NB4 (cell line): ENCODE measurements around the gene NEK5.

Source experiments
- DNase-seq: peaks from one replicate; pipeline ENCODE4 v3.0.0; 2010; ENCODE audit warnings: low read depth
- H3K4me3 ChIP-seq: one replicate; pipeline ENCODE4 v1.5.1; 2011; ENCODE audit warnings: mild to moderate bottlenecking, low read depth, low read length, moderate library complexity
- CTCF ChIP-seq: IDR thresholded peaks from one replicate; pipeline ENCODE4 v1.5.1; 2012; ENCODE audit warnings: low read depth, low read length
- MAX ChIP-seq: IDR thresholded peaks from 2 replicates; pipeline ENCODE4 v1.6.1; 2011; ENCODE audit warnings: low read depth, low read length
- MYC ChIP-seq: IDR thresholded peaks from 2 replicates; pipeline ENCODE4 v1.6.1; 2011; ENCODE audit warnings: low read depth, low read length
- POLR2A ChIP-seq: IDR thresholded peaks from 2 replicates; pipeline ENCODE4 v1.6.1; 2011; ENCODE audit warnings: mild to moderate bottlenecking; ENCODE audit not compliant: insufficient read length; ENCODE audit errors: extremely low read depth

NEK5 gene

GRCh38 chr13:51999921-52000320 lies 129.0 kb downstream of the NEK5 start:
- DNase-seq, result no peak
- no peak for TF ChIP-seq MAX
- no peak for TF ChIP-seq CTCF
- TF ChIP-seq POLR2A, result no peak
- TF ChIP-seq MYC, result no peak
- H3K4me3 ChIP-seq, result no peak overlapping the region

GRCh38 chr13:51999510-51999911 lies 129.4 kb downstream of the NEK5 start:
- no peak overlapping the region for H3K4me3 ChIP-seq
- TF ChIP-seq MYC, result no peak
- TF ChIP-seq POLR2A, result no peak
- TF ChIP-seq MAX, result no peak
- no peak for TF ChIP-seq CTCF
- no peak for DNase-seq

GRCh38 chr13:51998723-51999509 lies 130.0 kb downstream of the NEK5 start:
- no peak for DNase-seq
- no peak overlapping the region for H3K4me3 ChIP-seq

GRCh38 chr13:51997641-51998330 lies 131.1 kb downstream of the NEK5 start:
- no peak for TF ChIP-seq MAX
- no peak for TF ChIP-seq MYC
- no peak for TF ChIP-seq CTCF
- TF ChIP-seq POLR2A, result no peak
- no peak overlapping the region for H3K4me3 ChIP-seq
- no peak for DNase-seq

More at GRCh38 chr13:51998723-51999509, 130.0 kb downstream of the NEK5 start:
- no peak for TF ChIP-seq MAX
- TF ChIP-seq POLR2A, result no peak
- TF ChIP-seq MYC, result no peak
- no peak for TF ChIP-seq CTCF

GRCh38 chr13:51997186-51997585 lies 131.7 kb downstream of the NEK5 start:
- DNase-seq, result no peak
- H3K4me3 ChIP-seq, result no peak overlapping the region
- TF ChIP-seq MAX (no peak), POLR2A (no peak), MYC (no peak), CTCF (no peak)
